ENCODE results near the gene RCBTB1.

The RCBTB1 gene

DNA sequence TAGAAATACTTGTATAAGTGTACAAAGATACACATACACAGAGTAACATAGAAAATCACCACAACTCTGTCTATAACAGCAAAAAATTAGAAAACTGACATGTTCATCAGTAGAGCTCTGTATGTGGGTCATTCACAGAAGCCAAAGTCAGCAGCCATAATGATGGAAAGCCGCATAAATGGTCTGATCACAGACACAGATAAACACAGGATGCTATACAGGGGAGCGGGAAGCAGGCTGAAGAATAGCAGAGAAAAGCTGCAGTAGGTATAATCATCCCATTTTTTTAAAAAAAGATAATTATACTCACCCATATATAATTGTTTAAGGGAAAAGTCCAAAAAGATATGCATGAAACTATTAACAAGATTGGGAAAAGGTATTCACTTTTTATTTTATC lies 31.5 kb downstream of the RCBTB1 start:
- DNase-seq, result no peak

DNA sequence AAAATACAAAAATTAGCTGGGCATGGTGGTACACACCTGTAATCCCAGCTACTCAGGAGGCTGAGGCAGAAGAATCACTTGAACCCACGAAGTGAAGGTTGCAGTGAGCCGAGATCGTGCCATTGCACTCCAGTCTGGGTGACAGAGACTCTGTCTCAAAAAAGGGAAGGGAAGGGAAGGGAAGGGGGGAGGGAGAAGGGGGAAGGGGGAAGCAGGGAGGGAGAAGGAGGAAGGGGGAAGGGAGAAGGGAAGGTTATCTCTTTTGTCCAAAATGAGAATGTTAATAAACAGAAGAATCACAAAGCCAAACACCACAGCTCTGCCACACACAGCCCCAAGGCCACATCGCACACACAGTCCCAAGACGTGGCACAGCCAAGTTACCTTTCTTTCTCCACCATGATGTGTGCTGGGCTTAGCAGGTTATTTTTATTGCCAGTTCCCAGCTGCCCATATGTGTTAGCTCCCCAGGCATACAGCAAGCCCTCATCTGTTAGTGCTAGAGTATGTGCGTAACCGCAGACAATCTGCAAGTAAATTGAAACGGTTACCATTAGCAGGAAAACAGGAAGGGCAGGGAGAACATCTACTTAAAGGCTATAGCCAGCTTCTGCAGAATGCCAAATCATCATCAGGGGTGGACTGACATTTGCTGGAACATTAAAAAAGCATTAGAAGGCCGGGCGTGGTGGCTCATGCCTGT lies 34.3 kb downstream of the RCBTB1 start:
- DNase-seq, result no peak

DNA sequence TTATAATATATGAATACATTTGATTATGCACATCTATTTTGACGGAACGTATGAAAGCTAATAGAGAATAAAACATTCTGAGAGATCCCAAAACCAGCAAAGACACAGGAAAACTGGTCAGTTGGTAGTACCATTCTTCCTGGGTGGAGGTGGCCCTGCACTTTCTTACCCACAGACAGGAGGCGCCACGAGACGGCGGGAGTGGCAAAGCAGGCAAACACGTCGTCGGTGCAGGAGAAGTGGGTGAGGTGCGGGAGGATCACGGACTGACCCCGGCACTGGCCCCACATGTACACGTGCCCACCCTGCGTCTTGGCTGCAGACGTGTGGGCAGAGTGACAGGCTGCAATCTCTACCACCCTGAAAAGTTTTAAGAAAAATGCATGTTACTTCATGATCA lies 36.1 kb downstream of the RCBTB1 start:
- DNase-seq, result no peak

DNA sequence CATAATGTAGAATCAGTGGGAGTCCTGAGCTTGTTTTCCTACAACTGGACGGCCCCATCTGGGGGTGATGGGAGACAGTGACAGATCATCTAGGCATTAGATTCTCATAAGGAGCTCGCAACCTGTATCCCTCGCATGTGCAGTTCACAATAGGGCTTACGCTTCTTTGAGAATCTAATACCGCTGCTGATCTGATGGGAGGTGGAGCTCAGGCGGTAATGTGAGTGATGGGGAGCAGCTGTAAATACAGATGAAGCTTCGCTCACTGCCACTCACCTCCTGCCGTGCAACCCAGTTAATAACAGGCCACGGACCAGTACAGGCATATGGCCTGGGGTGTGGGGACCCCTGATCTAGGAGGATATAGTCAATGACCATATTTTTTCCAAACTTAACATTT lies 38.8 kb downstream of the RCBTB1 start:
- DNase-seq, result no peak

DNA sequence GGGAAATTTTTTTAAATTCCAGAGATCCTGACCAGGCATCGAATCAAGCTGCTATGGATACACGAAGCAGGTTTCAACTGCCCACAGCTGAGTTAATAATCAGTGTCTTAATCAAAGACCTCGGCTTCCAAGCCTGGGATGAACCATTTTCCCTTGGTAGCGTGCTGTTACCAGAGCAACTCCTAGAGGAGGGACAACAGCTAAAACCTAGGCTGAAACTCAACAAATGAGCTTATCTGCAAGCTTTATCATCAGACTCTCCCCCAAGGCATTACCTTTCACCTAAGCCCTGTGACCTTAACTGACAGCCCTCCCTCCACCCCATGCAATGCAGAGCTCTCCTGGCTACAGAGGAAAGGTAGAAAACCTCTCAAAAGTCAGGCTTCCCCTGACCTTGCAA lies 39.7 kb downstream of the RCBTB1 start:
- DNase-seq, result no peak

DNA sequence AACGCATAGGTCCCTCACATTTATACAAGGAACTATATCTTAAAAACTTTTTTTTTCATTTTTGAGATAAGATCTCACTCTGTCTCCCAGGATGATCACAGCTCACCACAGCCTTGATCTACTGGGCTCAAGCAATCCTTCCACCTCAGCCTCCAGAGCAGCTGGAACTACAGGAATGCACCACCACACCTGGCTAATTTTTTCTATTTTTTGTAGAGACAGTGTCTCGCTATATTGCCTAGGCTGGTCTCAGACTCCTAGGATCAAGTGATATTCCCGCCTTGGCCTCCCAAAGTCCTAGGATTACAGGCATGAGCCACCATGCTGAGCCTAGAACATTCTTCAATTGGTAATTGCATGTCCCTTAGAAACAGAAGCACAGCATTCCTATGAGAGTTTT lies 41.7 kb downstream of the RCBTB1 start:
- DNase-seq, result no peak

DNA sequence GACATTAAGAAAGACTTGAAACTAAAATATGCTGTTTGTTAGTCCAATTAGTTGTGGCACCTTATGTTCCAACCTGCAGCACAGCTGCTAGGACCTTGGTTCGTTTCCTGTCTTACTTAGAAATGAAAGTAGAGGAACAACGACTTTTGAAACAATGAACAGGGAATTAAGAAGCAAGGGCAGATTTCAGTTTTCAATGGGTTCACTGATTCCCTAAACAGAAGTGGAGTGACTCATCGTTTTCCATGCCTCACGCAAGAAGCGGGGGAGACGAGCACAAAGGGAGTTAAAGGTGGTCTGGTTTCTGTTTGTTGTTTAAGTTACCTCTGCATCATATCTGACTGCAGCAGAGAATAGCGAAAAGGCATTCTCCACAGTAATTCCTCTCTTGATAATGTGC lies 44.8 kb downstream of the RCBTB1 start:
- DNase-seq, result no peak

DNA sequence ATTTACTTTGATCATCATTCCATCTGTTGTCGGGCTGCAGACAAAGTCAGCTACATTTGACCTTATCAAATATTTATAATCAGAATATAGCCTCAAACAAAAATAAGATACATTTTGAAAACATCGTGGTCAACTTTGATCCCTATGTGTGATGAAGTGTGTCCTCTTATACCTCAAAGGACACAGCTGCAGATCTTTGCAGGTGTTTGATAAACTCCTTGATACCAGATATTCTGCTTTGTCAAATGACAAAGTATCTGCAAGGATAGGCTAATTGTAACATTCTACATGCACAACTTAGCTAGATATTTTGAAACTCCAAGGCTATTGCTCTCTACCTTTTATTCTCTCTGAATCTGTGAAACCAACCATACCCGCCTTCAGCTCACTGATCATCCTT lies 45.6 kb downstream of the RCBTB1 start:
- DNase-seq, result no peak

DNA sequence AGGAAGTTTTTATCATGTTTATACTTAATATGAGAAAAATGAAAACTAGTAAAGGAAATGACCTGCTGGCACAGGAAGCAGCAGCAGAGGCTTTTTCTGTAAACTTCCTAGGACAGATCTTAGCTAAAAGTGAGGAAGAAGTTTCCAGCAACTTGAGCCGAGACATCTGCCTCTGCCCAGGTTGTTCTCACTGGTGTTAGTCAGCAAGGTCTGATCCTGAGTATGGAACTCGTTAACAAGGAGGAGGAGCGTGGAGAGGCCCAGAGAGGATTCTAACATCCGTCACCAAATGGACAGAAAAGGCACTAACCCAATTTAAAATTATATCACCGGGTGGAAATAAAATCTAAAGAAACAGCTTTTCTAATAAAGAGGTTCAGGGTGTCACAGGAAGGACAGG lies 46.0 kb downstream of the RCBTB1 start:
- DNase-seq, result no peak

DNA sequence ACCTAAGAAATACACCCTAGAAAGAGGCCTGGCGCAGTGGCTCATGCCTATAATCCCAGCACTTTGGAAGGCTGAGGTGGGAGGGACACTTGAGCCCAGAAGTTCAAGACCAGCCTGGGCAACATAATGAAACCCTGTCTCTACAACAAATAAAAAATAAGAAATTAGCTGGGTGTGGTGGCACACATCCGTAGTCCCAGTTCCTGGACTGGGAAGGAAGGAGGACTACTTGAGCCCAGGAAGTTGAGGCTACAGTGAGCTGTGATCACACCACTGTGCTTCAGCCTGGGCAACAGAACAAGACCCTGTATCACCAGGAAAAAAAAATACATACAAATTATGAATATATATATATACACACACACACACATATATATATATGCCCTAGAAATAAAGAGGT lies 47.0 kb downstream of the RCBTB1 start:
- no peak for DNase-seq

DNA sequence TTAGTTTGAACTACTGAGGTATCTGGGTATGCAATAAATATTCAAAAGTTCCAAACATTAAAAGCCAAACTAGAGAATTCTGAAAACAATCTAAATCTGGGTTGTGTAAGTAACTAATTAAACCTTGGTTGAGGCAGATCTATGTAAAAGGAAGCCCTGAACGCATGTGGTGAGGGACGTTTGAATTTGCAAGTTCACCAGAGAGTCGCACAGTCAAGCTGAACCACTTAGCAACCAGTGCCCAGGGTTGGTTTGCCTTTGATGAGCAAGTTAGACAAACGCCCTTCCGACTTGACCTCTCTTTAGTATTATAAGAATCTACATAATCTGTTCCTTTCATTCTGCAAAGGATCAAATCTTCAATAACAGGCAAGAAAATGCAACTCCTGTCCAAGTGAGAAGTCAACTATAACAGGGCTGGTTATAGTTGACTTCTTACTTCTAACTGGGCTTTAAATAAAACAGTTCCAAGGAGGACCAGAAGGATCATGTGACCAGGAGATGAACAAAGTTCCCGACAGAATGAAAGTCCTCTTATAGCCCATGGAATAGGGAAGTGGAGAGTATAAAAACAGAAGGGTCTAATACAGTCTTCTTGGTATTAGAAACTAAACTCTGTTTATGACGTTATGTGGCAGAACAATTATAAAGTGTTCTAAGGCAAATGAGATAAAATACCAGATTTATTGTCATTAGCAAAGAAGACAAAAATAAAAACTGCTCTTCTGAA lies 49.0 kb downstream of the RCBTB1 start:
- no peak for DNase-seq

DNA sequence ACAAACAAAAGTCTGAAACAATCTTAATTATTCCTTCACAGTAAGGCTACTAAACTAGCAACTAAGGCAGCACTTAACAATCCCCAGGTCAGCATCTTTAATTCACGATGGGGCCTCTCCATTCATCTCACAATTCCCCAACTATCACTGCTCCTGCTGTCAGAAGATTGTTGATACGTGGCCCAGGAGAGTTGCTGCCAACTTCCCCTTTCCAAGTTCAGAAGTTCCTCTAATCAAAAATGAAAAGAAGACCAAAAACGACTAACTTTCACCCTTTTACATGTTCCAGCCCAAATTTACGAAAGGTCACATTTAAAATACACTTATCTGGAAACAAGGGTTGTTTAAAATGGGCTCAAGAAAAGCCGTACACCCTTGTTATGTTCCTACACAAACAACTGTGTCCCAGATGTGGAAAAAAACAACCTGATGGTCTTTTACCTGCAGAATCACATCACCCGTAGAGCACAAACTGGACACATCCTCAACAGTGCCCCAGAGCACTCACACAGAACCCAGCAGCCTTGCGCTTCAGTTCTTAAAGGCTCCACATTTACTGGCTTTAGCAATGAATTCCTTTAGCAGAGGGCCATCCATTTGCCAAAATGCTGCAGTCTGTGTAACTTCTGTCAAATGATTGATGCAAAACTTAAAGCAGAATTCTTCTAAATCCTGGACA lies 51.6 kb downstream of the RCBTB1 start:
- no peak for DNase-seq

DNA sequence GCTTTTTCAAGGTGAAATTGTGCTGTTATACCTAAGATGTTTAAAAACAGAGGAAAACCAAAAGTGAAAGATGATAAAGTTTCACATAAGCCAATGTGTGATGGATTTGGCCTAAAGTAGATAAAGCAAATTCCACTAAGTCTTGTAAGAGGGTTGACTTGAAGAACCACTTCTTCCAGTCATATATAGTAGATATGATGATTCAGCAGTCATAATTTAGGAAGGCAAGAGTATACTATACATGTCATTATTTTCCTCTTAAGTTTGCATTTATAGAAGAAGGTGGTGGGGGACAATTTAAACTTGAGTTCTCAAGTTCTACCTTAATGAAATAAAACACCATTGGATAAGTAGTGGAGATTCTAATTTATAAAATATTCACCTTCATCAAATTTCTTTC lies 52.3 kb downstream of the RCBTB1 start:
- DNase-seq, result no peak

DNA sequence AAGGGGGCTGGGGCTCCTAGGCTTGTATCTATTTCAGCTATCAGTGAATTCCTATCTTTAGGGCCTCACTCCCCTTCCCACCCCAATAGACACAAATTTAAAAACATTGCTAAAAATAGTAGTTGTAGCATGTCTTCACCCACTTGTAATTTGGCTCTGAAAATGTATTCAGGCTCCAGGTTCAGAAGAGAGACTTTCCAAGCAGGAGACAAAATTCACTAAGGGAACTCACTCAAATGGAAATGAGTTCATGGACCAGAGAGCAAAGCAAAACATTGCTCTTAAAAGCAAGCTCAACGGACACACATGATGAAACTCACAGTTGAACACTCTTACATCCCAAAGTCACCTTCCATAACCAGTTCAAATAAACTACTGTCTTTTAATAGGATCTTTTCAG lies 52.8 kb downstream of the RCBTB1 start:
- DNase-seq, result no peak

DNA sequence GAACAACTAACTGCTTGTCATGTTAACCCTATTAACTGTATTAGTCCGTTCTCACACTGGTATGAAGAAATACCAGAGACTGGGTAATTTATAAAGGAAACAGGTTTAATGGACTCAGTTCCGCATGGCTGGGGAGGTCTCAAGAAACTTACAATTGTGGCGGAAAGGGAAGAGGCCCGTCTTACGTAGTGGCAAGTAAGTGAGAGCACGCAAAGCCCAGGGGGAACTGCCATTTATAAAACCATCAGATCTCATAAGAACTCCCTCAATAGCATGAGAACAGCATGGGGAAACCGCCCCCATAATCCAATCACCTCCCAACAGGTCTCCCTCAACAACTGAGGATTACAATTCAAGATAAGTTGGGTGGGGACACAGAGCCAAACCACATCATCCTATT lies 54.9 kb downstream of the RCBTB1 start:
- no peak for DNase-seq

DNA sequence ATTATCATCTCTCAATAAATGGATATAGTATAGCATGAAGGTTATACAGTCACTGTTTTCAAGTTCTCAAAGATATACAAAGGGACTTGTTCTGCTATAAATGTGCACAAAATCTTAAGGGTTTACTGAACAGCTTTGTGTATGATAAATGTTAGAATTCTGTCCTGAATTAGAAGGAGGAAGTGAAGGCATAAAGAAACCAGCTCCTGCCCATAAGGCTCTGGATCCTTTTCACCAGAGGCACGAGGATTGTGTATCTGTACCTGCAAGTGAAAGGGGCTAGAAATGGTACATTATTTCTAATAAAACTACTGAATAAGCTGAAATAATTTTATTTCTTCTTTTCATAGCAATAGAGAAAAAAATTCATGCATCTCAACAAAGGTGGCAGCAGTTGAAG lies 57.2 kb downstream of the RCBTB1 start:
- no peak for DNase-seq

DNA sequence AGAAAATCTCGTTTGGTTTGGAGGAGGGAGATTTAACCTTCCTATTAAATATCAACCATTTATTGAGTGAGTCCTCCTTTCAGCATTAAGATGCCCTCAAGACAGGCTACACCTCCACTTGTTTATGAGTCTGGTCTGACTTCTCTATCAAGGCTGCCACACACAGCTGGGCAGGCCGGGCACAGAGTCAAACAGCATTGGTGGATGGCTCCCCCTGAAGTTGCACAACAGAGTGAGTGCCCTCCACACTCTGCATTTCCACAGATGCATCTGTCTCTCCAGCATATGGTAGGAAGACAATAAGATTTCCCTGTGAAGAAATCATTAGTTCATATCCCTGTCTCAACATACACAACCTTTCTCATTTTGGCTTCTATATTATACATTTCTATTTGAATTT lies 58.2 kb downstream of the RCBTB1 start:
- no peak for DNase-seq

DNA sequence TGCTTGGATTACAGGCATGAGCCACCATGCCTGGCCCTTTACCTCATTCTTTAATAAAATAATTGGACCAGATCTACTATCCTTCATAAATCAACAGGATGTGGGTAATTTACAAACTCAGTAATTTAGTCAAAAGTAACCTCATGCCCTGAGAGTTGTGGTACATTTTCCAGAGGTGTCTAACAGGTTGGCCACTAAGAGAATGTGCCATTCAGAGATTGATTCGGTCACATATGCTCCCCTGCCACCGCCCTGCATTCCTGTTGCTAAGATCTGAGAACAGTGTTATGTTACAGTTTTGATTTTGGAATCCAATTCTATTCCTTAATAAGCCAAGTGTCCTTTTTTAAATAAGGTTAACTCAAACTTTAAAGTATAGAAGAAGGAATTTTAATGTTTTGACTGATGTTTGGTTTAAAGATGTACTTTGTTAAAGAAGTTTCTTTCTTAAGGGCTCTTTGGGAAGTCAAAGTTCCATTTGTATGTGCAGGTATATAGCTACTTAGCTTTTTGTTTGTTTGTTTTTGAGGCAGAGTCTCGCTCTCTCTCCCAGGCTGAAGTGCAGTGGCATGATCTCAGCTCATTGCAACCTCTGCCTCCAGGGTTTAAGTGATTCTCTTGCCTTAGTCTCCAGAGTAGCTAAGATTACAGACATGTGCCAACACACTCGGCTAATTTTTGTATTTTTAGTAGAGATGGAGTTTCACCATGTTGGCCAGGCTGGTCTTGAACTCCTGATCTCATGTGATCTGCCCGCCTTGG lies 60.4 kb downstream of the RCBTB1 start:
- DNase-seq, result no peak

DNA sequence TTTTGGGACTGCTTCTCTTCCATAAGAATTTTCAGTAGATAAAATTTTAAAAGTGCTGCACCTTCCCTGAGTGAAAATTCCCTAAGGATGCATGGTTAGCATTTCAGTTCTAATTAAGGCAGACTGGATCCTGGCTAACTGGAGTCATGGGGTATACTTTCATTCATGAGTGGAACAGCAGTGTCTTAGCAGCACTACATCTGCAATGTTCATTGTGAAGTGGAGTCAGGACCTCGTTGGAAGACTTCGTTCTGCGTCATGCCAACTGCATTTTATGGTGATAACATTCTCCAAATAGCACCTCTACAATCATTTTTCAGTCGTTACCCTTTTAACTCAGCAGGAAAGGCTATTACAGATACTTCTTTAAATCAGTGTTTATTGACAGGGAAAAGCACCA lies 64.1 kb downstream of the RCBTB1 start:
- peak; percentile 8 for DNase-seq

DNA sequence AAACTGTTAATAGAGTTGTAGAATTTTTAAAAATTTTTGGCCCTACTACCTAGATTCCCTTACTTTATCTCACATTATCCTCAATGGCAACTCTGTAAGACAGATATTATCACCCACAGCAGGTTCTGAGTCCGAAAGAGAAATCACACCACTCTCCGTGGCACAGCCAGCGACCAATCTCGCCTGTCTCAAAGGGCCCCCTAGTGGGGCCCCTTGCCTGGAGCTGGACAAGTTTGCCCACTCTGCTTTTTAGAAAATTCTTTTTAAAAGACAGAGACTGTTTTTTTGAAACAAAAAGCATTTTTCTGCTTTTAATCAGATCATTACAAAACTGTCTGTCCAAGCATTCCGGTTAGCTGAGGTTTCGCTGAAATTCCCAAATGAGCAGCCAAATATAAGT lies 67.9 kb downstream of the RCBTB1 start:
- no peak for DNase-seq

DNA sequence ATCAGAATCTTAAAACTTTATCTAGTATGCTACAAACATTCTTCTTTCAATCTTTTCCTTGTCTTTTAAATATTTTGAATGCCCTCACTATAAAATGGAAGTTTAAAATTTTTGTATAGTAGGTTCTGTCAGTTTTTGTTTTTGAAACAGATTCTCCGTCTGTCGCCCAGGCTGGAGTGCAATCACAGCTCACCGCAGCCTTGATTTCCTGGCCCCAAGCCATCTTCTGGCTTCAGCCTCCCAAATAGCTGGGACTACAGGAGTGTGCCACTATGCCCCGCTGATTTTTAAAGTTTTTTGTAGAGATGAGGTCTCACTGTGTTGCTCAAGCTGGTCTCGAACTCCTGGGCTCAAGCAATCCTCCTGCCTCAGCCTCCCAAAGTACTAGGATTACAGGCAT lies 68.9 kb downstream of the RCBTB1 start:
- no peak for DNase-seq

DNA sequence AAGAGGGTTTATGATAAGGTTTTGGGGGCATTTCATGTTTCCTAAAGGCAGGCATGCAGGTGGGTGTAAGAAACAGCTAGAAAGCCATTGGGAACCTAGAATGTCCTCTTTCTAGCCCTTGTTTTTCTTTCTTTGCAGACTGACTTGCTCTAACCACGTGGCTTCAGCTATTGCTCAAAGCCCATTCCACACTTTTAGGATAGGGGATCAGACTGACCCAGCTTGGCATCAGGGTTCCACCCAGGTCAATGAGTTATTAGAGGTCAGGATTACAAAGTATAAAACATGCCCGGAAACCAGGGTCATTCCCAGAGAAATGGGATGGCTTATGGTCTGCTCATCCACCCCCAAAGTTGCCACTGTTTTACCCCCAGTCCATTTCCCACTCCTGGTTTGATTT lies 72.8 kb downstream of the RCBTB1 start:
- DNase-seq, result no peak

DNA sequence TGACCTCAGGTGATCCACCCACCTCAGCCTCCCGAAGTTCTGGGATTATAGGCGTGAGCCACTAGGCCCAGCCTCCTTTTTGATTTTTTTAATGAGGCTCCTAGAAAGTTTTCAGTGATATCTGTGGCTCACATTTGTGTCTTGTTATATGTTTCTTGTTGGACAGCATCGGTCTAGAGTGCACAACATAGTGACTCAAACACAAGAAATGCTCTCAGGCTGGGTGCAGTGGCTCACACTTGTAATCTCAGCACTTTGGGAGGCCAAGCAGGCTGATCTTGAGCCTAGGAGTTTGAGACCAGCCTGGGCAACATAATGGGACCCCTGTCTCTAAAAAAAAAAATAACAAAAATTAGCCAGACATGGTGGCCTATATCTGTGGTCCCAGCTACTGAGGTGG lies 81.4 kb downstream of the RCBTB1 start:
- DNase-seq, result no peak

DNA sequence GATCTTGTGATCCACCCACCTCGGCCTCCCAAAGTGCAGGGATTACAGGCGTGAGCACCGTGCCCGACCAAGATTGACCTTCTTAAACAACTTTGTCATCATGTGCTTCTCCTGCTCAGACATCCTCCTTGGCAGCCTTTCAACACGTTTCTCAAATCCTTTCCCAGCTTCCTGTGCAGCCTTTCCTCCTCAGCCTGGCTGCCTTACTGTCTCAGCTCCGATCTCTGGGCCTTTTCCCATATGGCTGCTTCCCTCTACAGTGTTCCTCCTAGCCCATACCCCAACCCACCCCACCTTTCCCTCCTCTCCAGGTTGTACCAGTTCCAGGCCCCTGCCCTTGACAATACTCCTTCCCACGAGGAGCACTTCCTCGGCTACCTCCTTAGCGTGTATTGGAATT lies 82.4 kb downstream of the RCBTB1 start:
- DNase-seq, result no peak

All from NCI-H187 treated with DMSO at 0.1 percent for 48 hours (cell line).